ENCODE data around the gene ATP13A5.
A peak's percentile ranks its signal among the peaks of the same experiment; 100 is the strongest.

The ATP13A5 gene

GRCh38 chr3:193344486-193344885, 34.1 kb downstream of the ATP13A5 start:
- no peak for DNase-seq

- no peak for DNase-seq
These were observed 34.8 kb downstream of the ATP13A5 start for GRCh38 chr3:193343726-193344222.

GRCh38 chr3:193342551-193342950, 36.0 kb downstream of the ATP13A5 start:
- no peak for DNase-seq

- DNase-seq, result no peak
These were observed 43.5 kb downstream of the ATP13A5 start for GRCh38 chr3:193335031-193335430.

- DNase-seq, result no peak
These were observed 45.3 kb downstream of the ATP13A5 start for GRCh38 chr3:193333229-193333628.

- DNase-seq, result no peak
These were observed 47.9 kb downstream of the ATP13A5 start for GRCh38 chr3:193330555-193331204.

- DNase-seq, result peak in 1 of 3 donors; percentile 12
These were observed 60.8 kb downstream of the ATP13A5 start for GRCh38 chr3:193317682-193318300.

GRCh38 chr3:193314161-193314560, 64.4 kb downstream of the ATP13A5 start:
- no peak for DNase-seq

GRCh38 chr3:193313061-193313958, 65.2 kb downstream of the ATP13A5 start:
- peak in 1 of 3 donors; percentile 16 for DNase-seq

GRCh38 chr3:193310914-193311723, 67.4 kb downstream of the ATP13A5 start:
- no peak for DNase-seq

- DNase-seq, result peak in 1 of 3 donors; percentile 4
These were observed 73.2 kb downstream of the ATP13A5 start for GRCh38 chr3:193305356-193305755.

- DNase-seq, result no peak
These were observed 77.1 kb downstream of the ATP13A5 start for GRCh38 chr3:193301433-193301832.

- no peak for DNase-seq
These were observed 81.1 kb downstream of the ATP13A5 start for GRCh38 chr3:193297421-193297820.

- no peak for DNase-seq
These were observed 82.6 kb downstream of the ATP13A5 start for GRCh38 chr3:193295985-193296384.

- no peak for DNase-seq
These were observed 86.2 kb downstream of the ATP13A5 start for GRCh38 chr3:193292386-193292785.

- no peak for DNase-seq
These were observed 107.3 kb downstream of the ATP13A5 start for GRCh38 chr3:193271101-193271840.

- DNase-seq, result no peak
These were observed 108.1 kb downstream of the ATP13A5 start for GRCh38 chr3:193270451-193270850.

GRCh38 chr3:193269343-193270028, 109.1 kb downstream of the ATP13A5 start:
- no peak for DNase-seq

GRCh38 chr3:193262707-193263106, 115.8 kb downstream of the ATP13A5 start:
- DNase-seq, result no peak

- no peak for DNase-seq
These were observed 116.6 kb downstream of the ATP13A5 start for GRCh38 chr3:193261970-193262369.

- no peak for DNase-seq
These were observed 124.4 kb downstream of the ATP13A5 start for GRCh38 chr3:193253986-193254660.
